ENCODE measurements around the gene RSU1. TPM values are rescaled to one million over a fixed set of nuclear protein-coding genes. Genes with fewer than 3 reads are reported as not detected.

Gene RSU1
- total and polyA plus RNA-seq, 2 donors (not counting 3 experiments of a cell fraction or from before 2014, with no cell fraction given) = 80.2 to 104 TPM

- no peak overlapping the region for H3K27ac ChIP-seq (ENCODE audit: insufficient read depth, low read depth, low read length)
- no peak overlapping the region for H3K9ac ChIP-seq (replicated peaks; ENCODE audit: extremely low read depth, insufficient read depth, low read length)
- no TSS peak for BruUV-seq (replicated peaks)
- H3K36me3 ChIP-seq (ENCODE audit: control insufficient read depth in 2 of 2, extremely low read depth in 1 of 2, insufficient read depth in 2 of 2, low read length in 2 of 2) = peaks cover 0 to 3% of the 10 kb centered on the region in 2 experiments
- no peak overlapping the region for H2AFZ ChIP-seq (ENCODE audit: low read depth, low read length)
- H3K27me3 ChIP-seq (ENCODE audit: control insufficient read depth in 2 of 2, insufficient read depth in 2 of 2, low read length in 2 of 2) = no peaks in the 10 kb centered on the region
- dilution Hi-C loops (cut with MboI; ENCODE audit: extremely low pct_ligation_motif_present, low sequenced_read_pairs) = no loop called here
- no peaks in the 10 kb centered on the region for H3K9me1 ChIP-seq (replicated peaks; ENCODE audit: control insufficient read depth, extremely low read depth, insufficient read depth, low read length)
- no peaks in the 10 kb centered on the region for H3K9me3 ChIP-seq (replicated peaks; ENCODE audit: control insufficient read depth, insufficient read depth, low read length)
- peaks cover 10% of the 10 kb centered on the region for H3K79me2 ChIP-seq (ENCODE audit: control insufficient read depth, insufficient read depth, low read length)
- TF ChIP-seq FOS (IDR thresholded peaks at IDR 0.05; ENCODE audit: borderline replicate concordance, insufficient read depth, low read length) (no peak), JUN (IDR thresholded peaks at IDR 0.05; ENCODE audit: borderline replicate concordance, insufficient read depth, insufficient read length, low read depth) (no peak), CTCF (IDR thresholded peaks at IDR 0.05; ENCODE audit: extremely low read depth in 1 of 2, insufficient read depth in 1 of 2, low read depth in 1 of 2, low read length in 2 of 2) (no peak), POLR2A (IDR thresholded peaks at IDR 0.05; ENCODE audit: low read depth, low read length) (no peak), GATA2 (IDR thresholded peaks at IDR 0.05; ENCODE audit: insufficient read depth, insufficient read length, low read depth, low read length) (no peak), MAX (IDR thresholded peaks at IDR 0.05; ENCODE audit: insufficient read depth, insufficient read length) (no peak), POLR2AphosphoS5 (IDR thresholded peaks at IDR 0.05; ENCODE audit: insufficient read depth, low read depth, low read length) (no peak), EZH2 (IDR thresholded peaks at IDR 0.05; ENCODE audit: borderline replicate concordance, low read depth, low read length, severe bottlenecking) (no peak), MYC (IDR thresholded peaks at IDR 0.05; ENCODE audit: low read depth, low read length) (no peak)
- DNase-seq (ENCODE audit: low read depth, low spot score) (no peak), FAIRE-seq (no peak)
- H3K4me3 ChIP-seq (replicated peaks in 1 of 3; ENCODE audit: insufficient read depth in 1 of 3, low read depth in 1 of 3, low read length in 3 of 3) = no peak overlapping the region
- H4K20me1 ChIP-seq (replicated peaks; ENCODE audit: control insufficient read depth, extremely low read depth, insufficient read depth, low read length) = no peaks in the 10 kb centered on the region
- POLR2A ChIA-PET = no interaction called here
- no peak overlapping the region for H3K4me2 ChIP-seq (ENCODE audit: insufficient read depth, low read length)
- H3K4me1 ChIP-seq (ENCODE audit: control insufficient read depth, extremely low read depth, insufficient read depth, low read length) = no peaks in the 10 kb centered on the region
- intact Hi-C loops (cut with micrococcal nuclease) = no loop called here
- CTCF ChIA-PET = interaction anchor here (1.4 kb wide), 1 partner anchor 21 kb away, joined by 3 read pairs; no protein-coding TSS in a partner anchor
Observed at GRCh38 chr10:16788125-16788524, 29.1 kb downstream of the RSU1 start.
